GM18873 (cell line): ENCODE data around the gene TAF4B.
"Not testable (repeated sequence)": the region's sequence is repeated elsewhere in the genome, so short reads cannot be mapped to it uniquely, and the experiment has no call there.

ENCODE experiments used
- ATAC-seq: cut with Tn5 transposase; IDR thresholded peaks from one replicate; pipeline ENCODE4 v1.9.1; 2021; ENCODE audit warnings: mild to moderate bottlenecking, moderate library complexity, moderate number of reproducible peaks; ENCODE audit not compliant: unreplicated experiment, low FRiP score

The TAF4B gene

DNA sequence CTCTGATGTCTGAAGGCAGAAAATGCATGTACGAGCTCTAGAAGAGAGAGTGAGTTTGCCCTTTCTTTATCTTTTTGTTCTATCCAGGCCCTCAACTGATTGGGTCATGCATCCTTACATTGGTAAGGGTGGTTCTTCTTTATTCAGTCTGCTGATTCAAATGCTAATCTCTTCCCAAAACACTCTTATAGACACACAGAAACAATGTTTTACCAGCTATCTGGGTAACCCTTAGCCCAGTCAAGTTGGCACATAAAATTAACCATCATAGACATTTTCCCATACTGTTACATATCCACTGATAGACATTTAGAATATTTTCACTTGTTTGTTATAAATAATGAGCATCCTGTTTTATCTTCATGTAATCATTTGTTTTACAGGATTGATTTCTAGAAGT lies 141.2 kb downstream of the TAF4B start:
- no peak for ATAC-seq

DNA sequence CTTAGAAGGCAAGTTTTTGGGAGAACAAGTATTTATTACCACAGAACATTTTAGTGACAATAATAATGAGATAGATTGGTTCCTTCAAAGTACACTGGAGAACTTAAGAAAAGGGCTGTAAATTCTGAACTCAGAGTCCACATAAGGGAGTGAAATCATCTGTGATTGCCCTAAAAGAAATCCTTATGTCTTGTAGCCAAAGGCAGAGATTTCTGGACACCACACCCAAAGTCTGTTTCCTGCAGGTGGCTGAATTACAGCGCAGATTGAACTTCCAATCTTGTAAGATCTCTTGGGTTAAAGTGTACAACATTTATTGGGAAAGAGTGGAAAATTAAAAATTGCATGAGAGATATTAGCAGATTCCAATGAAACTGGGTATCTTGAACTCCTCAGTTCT lies 143.8 kb downstream of the TAF4B start:
- no peak for ATAC-seq

DNA sequence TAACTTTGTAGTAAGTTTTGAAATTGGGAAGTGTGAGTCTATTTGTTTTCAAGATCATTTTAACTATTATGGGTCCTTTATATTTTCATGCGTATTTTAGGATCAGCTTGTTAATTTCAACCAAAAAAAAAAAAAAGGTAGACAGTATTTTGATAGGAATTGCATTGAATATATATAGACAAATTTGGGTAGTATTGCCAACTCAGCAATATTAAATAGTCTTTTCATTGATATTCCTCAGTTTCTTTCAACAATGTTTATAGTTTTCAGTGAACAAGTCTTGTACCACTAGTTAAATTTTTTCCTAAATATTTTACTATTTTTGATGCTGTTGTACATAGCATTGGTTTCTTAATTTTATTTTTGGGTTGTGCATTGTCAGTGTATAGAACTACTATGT lies 149.9 kb downstream of the TAF4B start:
- no peak for ATAC-seq

DNA sequence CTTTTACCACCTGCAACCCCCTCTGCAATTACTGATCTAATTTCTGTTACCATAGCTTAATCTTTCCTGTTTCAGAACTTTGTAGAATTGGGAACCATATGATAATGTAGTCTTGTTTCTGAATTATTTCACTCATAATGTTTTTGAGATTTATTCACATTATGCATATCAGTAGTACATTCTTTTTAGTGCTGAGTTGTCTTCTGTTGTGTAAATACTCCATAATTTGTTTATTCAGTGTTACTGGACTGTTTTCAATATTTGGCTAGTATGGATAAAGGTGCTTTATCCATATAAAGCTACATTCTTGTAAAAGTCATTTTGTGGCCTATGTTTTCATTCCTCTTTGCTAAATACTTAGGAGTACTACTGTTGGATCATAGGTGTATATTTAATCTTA lies 152.5 kb downstream of the TAF4B start:
- no peak for ATAC-seq

DNA sequence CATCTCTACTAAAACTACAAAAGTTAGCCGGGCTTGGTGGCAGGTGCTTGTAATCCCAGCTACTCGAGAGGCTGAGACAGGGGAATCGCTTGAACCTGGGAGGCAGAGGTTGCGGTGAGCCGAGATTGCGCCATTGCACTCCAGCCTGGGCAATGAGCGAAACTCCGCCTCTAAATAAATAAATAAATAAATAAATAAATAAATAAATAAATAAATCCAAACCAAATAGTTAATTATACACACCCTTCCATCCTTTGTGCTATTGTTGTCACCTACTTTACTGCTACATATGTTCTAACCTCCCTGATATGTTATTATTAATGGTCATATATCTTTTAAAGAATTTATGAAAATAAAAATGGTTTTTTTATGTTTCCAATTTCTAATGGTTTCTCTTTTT lies 155.3 kb downstream of the TAF4B start:
- ATAC-seq: not testable (repeated sequence)

DNA sequence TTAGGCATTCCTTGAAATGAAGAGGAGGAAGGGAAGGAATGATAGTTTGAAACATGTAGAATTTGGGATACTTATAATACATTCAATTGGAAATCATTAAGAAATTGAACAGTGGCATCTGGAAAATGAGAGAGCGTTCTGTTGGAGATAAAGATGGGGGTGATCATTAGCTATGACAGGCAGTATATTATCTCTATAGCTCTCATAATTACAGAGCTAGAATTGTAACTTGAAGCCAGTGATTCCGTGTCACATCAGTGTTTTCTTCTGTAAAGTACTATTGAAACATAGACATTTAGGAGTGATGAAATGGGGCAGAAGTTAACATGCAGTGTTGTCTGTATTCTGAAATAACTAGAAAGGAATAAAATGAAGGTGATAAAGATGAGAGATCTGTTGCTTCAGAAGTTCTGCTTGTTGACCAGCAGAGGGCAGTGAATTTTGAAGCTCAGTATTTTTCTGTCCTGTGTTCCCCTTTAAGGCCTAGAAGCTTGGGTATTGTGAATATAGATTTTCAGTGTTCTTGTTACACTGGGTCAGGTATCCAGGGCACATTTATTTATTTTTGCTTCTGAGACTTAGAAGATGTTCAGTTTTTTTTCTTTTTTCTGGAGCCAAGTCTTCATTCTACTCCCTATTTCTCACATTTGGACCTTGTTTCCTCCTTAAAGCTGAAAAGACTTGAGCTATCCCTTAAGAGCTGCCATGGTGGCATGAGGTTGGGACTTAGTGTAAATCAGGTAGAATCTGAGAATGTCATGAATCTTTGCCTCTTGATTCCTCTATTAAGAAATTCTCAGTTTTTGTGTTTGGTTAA lies 157.4 kb downstream of the TAF4B start:
- peak; percentile 74 for ATAC-seq

DNA sequence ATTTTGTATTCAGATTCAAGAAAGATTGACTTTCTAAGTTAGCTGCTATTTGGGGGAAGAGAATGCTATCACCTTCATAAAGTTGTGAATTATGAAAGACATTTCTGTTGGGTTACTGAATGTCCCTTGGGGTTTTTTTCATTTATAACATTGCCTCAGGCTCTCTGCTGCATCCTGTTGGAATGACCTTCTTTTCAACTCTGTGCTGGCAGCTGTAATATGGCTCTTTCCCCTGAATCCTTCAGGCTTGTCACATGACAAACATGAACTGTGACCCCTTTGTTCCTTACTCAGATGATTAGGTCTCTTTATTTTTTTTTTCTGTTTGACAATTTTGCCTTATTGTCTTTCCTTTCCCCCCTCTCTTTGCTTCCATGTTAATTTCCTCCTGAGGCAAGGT lies 159.8 kb downstream of the TAF4B start:
- ATAC-seq: no peak

DNA sequence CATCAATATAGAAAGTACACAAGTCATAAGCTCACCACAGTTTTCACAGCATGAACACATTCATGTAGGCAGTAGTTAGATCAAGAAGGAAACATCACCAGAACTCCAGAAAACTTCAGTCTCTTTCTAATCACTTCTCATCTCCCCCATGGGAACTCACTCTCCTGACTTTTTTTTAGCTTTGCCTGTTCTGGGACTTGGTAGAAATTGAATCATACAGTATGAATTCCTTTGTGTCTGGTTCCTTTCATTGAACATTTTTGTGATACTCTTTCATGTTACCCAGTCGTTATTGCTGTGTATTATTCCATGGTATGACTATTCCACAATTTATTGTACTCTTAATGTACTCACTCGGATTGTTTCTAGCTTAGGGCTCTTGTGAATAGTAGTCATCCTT lies 160.2 kb downstream of the TAF4B start:
- no peak for ATAC-seq

DNA sequence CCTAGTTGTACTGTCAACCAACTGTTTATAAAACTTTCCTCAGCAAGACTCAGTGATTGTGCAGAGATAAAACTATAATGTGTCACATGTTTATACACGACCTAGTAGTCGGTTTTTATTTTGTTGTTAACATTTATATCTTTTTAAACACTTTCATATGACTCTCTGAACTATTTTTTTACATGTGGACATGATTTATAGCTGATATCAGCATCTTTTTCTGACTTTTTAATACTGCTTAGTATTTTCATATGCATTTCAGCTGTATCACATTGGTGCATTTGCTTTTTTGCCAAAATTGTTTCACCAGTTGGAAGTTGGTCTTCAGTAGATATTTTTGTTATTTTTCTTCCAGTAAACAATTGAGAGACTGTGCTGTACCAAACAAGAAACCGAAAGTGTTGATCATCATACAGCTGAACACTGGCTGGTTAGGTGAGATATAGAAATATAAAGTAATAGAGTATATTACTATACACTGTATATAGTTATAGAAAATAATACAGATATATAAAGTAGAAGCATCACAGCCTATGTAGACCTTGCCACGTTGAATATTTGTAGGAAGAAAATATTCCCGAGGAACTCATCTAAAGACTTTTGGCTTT lies 167.9 kb downstream of the TAF4B start:
- ATAC-seq: no peak

DNA sequence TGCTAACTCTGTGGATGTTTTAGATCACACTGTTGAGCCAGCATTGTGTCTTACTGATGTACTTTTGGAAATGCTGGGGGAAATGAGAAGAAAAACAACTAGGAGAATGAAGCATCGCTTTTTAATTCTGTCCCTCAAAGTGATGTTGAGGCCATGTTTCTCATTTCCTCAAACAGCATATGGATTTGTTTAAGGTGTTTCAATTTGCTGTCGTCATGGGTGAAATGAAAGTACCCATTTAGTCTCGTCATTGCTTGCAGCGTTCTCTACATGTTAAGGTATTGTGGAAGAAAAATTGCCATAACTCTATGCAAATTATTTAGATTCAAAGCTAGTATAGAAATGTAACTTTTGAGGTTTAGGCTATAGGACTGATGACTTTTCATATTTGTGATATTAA lies 170.8 kb downstream of the TAF4B start:
- ATAC-seq: no peak

DNA sequence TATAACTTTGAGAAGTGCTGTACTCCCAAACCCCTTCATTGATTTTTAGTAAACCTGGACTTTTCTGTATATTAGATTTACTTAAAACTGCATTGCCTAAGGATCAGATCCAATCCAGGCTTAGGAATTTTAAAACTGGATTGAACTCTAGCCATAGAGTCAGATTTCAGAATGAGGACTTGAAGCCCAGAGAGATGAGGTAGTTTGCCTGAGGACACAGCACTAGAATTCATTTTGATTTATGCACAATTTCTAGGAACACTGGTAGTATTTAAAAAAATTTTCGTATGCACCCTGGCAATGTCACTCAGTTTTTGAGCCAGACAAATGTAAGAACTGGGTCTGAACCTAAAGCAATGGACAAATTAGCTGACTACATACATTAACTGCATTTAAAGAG lies 177.2 kb downstream of the TAF4B start:
- no peak for ATAC-seq

DNA sequence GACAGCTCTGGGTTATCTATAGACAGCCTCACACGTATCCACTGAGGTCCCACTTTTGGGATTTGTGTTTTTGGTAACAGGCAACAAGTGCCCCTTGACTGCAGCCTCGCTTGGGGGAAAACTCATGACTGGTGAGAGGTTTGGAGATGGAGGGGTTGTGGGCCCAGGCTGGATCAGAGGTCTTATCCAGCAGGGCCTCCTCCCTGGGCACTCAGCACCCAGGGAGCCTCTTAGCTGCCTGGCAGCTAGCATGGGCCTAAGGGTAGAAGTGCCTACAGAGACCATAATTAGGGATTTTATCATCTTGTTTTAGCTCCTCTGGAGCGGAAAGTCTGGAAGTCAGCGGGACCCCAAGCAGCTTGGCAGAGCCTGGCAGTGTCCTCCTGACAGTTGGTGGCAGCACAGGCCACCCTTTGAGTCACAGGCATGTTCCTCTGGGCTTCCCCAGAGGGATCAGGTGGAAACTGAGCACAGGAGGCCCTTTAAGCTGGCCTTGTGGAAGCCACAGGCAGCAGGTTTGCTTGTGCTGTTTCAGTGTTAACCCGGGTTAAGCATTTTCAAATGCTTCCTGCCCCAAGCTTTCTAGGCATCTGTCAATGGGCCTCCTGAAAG lies 179.1 kb downstream of the TAF4B start:
- ATAC-seq: peak; percentile 80

DNA sequence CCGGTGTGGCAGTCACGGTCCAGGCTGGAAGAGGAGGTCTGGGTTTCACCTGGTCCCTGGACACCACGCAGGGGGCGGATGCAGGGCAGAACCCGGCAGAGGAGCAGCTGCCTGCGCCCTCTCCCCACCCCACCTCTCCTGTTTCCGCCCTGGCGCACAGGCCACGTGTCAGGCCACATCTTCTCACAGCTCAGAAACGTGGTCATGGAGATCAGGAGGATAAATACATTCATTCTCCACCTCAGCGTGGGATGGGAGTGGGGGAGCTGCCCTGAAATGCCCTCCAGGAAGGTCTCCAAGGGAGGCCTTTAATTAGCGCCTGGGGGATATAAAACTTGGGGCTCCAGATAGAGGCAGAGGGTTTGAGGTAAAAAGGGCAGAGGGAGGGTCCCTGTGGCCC lies 180.1 kb downstream of the TAF4B start:
- no peak for ATAC-seq

DNA sequence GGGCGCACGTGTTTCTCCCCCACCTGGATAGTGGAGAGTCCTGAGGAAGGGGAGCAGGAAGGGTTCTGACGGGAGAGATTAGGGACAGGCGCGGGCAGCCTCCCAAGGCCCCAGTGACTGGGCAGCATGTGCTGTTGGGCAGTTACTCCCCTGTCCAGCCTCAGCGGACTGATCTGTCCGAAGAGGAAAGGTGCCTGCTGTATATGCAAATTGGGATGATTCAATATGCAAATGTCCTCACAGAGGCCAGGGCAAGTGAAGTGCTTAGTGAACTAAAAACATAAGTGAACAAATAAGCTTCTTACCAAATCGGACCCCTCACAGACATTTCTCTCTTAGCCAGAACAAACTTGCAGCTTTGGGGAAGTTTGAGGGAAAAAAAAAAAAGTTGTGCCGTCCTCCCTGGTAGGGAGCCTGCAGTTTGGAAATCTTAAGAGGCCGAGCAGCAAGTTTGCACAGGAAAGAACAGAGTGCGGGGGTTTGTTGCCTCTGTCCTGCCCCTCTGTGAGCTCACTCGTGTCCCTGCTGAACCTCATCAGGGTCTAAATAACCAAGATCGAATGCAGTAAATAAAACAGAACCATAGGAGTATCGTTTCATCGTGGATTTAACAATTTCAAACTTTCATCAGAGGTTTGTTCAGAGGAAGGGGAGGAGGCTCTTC lies 180.7 kb downstream of the TAF4B start:
- ATAC-seq: no peak

DNA sequence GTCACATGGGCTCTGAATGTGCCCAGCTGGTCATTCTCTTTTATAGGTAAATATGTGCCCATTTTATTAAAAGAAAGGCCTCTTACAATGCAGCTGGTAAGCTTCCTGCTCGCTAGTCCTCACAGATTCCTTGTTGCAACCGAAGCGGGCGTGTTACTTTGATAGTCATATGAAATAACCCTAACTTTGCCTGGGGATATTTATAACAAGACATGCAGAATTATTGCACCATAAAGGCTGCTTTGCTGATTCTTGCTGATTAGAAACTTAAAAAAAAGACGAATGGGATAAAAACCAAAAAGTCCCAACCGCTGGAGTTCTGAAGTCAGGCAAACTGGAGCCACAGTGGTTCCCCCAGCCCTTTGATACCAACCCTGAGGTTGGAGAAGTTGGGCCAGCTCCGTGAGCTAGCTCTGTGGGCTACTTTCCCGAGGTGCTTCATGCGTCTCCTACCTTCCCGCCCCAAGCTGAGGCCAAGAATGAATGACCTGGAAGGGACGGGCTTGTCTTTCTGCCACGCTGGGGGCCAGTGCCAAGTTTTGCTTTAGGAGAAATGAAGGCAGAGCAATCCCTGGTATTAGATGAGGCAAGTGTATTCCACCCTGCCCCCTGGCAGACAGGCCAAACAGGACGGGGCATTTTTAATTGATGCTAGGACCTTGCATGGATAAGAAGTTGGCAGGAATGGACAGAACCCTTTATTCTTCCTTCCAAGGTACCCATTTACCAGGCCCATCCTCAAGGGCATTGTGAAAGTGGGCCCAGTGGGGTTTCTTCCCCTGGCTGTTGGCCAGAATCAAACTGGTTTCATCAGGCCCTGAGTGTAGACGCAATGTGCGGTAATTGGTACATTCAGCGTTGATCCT lies 181.7 kb downstream of the TAF4B start:
- no peak for ATAC-seq

DNA sequence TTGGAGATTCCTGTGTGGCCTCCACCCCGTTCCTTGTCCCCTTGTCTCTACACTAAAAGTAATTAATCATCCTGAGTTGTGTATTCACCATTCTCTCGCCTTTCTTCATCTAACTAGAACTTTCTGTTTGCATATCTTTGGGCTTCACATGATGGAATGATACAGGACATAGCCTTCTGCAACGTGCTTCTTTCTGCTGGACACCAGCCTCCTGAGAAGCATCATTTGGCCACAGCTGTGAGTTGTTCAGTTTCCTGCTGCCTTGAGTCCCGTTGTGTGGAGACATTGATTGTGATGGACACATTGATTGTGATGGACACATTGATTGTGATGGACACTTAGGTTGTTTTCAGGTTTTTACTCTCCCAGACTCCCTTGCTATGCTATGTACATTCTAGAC lies 182.8 kb downstream of the TAF4B start:
- no peak for ATAC-seq

DNA sequence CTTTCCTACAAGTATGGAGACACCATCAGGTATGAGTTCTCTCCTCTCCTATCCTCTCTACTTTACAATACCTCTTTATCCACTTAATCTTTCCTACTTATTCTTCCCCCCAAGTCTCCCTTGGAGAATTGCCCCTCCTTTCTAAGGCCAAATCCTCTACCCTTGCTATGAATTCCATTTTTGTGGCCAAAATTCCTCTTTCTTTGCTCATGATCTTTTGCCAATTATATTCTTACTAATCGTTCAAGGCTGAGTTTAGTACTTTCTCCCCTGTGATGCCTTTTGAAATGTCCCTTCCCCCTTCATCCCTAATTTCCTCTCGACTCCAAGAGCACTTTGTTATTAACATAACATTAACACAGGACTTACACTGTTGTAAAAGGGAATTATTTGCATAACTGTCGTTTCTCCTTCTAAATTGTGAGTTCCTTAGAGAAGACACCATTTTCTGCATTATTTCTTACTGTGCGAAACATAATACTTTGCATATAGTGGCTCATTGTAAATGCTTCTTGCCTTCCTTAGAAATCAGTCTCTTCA lies 188.7 kb downstream of the TAF4B start:
- no peak for ATAC-seq

DNA sequence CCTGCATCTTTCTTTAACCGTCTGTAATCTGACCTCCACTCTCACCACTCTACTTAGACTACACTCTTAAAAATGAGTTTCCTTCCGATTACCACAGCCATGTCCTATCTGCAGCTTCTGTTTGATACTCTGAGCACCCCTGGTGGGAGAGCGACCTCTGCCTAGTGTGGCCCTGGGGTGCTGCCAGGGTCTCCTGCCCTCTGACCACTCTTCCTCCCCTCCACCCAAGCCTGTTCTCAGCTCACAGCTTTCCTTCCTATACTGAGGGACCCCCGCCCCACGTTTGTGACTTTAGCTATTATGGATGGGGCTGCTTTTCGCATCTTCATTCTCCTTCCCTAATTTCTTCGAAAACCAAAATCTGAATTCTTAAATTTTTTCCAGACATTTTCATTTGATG lies 189.4 kb downstream of the TAF4B start:
- no peak for ATAC-seq

DNA sequence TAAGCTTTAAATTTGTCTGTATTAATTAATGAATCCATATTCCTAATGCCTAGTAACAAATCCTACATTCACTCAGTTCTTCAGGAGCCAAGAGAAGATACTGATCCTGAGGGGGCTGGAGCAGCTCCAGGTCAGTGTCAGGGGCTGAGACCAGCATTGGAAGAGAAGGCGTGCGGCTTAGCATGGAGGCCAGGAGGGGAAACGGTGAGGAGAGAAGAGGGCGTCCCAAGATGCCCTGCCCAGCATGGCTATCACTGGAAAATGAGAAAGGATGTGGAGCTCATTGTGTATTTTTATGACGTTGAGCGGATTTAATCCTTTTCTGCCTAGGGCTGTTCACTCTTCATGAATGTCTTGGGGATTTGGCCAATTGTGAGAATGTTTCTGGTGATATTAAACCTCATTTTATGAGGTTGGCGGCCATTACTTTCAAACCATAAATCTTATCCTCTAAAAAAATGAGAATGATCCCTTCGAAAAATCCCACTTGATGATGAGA lies 190.5 kb downstream of the TAF4B start:
- ATAC-seq: no peak

DNA sequence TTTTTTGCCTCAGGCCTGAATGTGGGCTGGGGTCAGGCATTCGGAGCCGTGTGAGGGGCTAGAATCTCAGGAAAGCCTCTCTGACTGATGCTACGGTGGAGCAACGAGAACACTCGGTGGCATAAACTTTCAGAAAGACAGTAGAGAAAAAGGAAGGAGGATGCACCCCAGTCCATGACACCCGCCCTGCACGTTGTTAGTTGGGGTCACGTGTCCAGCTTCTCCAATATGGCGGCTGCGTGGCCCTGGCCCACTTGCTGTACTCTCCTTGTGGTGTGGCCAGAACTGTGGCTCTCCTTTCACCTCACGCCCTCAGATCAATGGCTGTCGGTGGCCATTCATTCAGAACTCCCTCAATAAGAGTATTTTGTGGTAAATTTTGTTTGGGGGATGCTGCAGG lies 190.9 kb downstream of the TAF4B start:
- no peak for ATAC-seq
